ENCODE measurements around the gene CNTN2.

DNA sequence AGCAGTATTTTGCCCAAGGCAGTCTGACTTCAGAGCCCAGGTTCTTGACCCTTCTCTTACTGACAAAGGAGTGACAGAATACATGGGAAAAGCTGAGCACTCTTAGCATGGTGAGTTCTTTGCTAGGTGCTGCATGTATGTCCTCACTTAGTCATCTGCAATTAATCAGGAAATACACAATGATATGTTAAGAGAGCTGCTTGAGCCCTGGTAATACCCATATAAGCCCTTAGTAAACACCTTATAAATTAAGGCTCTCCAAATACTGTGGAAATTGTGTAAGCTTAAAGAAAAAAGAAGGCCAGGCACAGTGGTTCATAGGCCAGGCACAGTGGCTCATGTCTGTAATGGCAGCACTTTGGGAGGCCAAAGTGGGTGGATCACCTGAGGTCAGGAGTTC, 55.2 kb downstream of the CNTN2 start:
- TF ChIP-seq POLR2AphosphoS5 (IDR thresholded peaks at IDR 0.05) = no peak
- TF ChIP-seq EP300 (IDR thresholded peaks at IDR 0.05) = no peak
- TF ChIP-seq, protein P1, sequence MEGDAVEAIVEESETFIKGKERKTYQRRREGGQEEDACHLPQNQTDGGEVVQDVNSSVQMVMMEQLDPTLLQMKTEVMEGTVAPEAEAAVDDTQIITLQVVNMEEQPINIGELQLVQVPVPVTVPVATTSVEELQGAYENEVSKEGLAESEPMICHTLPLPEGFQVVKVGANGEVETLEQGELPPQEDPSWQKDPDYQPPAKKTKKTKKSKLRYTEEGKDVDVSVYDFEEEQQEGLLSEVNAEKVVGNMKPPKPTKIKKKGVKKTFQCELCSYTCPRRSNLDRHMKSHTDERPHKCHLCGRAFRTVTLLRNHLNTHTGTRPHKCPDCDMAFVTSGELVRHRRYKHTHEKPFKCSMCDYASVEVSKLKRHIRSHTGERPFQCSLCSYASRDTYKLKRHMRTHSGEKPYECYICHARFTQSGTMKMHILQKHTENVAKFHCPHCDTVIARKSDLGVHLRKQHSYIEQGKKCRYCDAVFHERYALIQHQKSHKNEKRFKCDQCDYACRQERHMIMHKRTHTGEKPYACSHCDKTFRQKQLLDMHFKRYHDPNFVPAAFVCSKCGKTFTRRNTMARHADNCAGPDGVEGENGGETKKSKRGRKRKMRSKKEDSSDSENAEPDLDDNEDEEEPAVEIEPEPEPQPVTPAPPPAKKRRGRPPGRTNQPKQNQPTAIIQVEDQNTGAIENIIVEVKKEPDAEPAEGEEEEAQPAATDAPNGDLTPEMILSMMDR (IDR thresholded peaks at IDR 0.05) = no peak
